Neural progenitor cell (in vitro differentiated cells): ENCODE measurements around the gene TPD52L2.

Experiments
- EZH2 ChIP-seq: fragments of 200-600 bp; sonication (generic); IDR thresholded peaks from 2 replicates; pipeline ENCODE4 v1.6.1; 2017; ENCODE audit warnings: antibody characterized with exemption, mild to moderate bottlenecking, moderate library complexity
- EZH2phosphoT487 ChIP-seq: fragments of 200-600 bp; sonication (generic); IDR thresholded peaks from 2 replicates; pipeline ENCODE4 v1.6.1; 2017; ENCODE audit warnings: antibody characterized with exemption
- TF ChIP-seq, protein P1 (sequence below): fragments of 200-600 bp; sonication (generic); IDR thresholded peaks from 2 replicates; pipeline ENCODE4 v1.5.1; 2017; ENCODE audit warnings: antibody characterized with exemption, mild to moderate bottlenecking

DNA sequence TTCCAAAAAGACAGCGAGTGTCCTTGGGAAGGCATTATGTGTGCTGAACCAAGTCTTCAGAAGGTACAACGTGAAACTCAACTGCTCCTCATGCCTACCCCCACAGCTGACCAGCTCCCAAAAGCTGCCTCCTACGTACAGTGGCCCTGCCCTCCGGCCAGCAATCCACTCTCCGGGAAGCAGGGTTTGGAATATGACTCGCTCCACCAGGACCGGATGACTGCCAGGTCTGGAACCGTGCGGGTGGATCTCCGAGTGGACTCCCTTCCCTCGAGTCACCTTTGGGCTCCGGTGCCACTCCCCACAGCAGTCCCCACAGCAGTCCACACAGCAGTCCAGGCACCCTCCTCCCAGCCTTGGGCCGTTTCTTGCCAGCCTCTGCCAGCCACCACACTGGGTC lies 38.3 kb upstream of the TPD52L2 start:
- TF ChIP-seq, protein P1, sequence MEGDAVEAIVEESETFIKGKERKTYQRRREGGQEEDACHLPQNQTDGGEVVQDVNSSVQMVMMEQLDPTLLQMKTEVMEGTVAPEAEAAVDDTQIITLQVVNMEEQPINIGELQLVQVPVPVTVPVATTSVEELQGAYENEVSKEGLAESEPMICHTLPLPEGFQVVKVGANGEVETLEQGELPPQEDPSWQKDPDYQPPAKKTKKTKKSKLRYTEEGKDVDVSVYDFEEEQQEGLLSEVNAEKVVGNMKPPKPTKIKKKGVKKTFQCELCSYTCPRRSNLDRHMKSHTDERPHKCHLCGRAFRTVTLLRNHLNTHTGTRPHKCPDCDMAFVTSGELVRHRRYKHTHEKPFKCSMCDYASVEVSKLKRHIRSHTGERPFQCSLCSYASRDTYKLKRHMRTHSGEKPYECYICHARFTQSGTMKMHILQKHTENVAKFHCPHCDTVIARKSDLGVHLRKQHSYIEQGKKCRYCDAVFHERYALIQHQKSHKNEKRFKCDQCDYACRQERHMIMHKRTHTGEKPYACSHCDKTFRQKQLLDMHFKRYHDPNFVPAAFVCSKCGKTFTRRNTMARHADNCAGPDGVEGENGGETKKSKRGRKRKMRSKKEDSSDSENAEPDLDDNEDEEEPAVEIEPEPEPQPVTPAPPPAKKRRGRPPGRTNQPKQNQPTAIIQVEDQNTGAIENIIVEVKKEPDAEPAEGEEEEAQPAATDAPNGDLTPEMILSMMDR, result no peak
- TF ChIP-seq EZH2 (no peak), EZH2phosphoT487 (no peak)
